ENCODE results near the gene USH1C. TPM values are rescaled to one million over a fixed set of nuclear protein-coding genes. Genes with fewer than 3 reads are reported as not detected.

The USH1C gene
- total and polyA plus RNA-seq, 9 of the 15 experiments (the other 6 are each of a cell fraction or from before 2014, with no cell fraction given): 0.04 TPM; not detected in 8

DNA sequence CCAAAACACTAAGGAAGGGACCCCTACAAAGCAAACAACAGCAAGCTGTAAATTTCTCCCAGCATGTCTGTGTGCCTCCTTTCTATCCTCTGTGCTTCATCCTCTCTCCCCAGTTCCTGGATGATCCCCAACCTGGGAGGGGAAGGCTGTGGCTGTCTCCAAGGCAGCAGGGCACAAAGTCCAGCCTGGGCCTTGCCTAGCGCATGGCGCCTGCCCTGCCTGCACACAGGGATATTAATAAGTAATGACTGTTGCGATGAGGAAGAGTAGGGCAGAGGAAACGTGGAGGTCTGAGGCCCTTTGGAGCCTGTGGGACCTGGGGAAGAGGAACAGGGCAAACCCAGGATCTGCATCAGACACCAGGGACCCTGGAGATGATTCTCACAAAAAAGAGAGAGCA, 2.0 kb downstream of the USH1C start (continued):
- TF ChIP-seq, protein P1, sequence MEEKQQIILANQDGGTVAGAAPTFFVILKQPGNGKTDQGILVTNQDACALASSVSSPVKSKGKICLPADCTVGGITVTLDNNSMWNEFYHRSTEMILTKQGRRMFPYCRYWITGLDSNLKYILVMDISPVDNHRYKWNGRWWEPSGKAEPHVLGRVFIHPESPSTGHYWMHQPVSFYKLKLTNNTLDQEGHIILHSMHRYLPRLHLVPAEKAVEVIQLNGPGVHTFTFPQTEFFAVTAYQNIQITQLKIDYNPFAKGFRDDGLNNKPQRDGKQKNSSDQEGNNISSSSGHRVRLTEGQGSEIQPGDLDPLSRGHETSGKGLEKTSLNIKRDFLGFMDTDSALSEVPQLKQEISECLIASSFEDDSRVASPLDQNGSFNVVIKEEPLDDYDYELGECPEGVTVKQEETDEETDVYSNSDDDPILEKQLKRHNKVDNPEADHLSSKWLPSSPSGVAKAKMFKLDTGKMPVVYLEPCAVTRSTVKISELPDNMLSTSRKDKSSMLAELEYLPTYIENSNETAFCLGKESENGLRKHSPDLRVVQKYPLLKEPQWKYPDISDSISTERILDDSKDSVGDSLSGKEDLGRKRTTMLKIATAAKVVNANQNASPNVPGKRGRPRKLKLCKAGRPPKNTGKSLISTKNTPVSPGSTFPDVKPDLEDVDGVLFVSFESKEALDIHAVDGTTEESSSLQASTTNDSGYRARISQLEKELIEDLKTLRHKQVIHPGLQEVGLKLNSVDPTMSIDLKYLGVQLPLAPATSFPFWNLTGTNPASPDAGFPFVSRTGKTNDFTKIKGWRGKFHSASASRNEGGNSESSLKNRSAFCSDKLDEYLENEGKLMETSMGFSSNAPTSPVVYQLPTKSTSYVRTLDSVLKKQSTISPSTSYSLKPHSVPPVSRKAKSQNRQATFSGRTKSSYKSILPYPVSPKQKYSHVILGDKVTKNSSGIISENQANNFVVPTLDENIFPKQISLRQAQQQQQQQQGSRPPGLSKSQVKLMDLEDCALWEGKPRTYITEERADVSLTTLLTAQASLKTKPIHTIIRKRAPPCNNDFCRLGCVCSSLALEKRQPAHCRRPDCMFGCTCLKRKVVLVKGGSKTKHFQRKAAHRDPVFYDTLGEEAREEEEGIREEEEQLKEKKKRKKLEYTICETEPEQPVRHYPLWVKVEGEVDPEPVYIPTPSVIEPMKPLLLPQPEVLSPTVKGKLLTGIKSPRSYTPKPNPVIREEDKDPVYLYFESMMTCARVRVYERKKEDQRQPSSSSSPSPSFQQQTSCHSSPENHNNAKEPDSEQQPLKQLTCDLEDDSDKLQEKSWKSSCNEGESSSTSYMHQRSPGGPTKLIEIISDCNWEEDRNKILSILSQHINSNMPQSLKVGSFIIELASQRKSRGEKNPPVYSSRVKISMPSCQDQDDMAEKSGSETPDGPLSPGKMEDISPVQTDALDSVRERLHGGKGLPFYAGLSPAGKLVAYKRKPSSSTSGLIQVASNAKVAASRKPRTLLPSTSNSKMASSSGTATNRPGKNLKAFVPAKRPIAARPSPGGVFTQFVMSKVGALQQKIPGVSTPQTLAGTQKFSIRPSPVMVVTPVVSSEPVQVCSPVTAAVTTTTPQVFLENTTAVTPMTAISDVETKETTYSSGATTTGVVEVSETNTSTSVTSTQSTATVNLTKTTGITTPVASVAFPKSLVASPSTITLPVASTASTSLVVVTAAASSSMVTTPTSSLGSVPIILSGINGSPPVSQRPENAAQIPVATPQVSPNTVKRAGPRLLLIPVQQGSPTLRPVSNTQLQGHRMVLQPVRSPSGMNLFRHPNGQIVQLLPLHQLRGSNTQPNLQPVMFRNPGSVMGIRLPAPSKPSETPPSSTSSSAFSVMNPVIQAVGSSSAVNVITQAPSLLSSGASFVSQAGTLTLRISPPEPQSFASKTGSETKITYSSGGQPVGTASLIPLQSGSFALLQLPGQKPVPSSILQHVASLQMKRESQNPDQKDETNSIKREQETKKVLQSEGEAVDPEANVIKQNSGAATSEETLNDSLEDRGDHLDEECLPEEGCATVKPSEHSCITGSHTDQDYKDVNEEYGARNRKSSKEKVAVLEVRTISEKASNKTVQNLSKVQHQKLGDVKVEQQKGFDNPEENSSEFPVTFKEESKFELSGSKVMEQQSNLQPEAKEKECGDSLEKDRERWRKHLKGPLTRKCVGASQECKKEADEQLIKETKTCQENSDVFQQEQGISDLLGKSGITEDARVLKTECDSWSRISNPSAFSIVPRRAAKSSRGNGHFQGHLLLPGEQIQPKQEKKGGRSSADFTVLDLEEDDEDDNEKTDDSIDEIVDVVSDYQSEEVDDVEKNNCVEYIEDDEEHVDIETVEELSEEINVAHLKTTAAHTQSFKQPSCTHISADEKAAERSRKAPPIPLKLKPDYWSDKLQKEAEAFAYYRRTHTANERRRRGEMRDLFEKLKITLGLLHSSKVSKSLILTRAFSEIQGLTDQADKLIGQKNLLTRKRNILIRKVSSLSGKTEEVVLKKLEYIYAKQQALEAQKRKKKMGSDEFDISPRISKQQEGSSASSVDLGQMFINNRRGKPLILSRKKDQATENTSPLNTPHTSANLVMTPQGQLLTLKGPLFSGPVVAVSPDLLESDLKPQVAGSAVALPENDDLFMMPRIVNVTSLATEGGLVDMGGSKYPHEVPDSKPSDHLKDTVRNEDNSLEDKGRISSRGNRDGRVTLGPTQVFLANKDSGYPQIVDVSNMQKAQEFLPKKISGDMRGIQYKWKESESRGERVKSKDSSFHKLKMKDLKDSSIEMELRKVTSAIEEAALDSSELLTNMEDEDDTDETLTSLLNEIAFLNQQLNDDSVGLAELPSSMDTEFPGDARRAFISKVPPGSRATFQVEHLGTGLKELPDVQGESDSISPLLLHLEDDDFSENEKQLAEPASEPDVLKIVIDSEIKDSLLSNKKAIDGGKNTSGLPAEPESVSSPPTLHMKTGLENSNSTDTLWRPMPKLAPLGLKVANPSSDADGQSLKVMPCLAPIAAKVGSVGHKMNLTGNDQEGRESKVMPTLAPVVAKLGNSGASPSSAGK (IDR thresholded peaks at IDR 0.05): no peak
- TF ChIP-seq COPS2 (conservative IDR thresholded peaks at IDR 0.05) (no peak), HNRNPLL (IDR thresholded peaks at IDR 0.05; ENCODE audit: low read depth, low read length, poor library complexity, severe bottlenecking) (no peak), RBBP5 (IDR thresholded peaks at IDR 0.05; ENCODE audit: borderline replicate concordance, insufficient read depth, low read length, poor library complexity, severe bottlenecking) (no peak), IRF2 (CRISPR knock-in tag; IDR thresholded peaks at IDR 0.05) (no peak)
- TF ChIP-seq, protein P2, sequence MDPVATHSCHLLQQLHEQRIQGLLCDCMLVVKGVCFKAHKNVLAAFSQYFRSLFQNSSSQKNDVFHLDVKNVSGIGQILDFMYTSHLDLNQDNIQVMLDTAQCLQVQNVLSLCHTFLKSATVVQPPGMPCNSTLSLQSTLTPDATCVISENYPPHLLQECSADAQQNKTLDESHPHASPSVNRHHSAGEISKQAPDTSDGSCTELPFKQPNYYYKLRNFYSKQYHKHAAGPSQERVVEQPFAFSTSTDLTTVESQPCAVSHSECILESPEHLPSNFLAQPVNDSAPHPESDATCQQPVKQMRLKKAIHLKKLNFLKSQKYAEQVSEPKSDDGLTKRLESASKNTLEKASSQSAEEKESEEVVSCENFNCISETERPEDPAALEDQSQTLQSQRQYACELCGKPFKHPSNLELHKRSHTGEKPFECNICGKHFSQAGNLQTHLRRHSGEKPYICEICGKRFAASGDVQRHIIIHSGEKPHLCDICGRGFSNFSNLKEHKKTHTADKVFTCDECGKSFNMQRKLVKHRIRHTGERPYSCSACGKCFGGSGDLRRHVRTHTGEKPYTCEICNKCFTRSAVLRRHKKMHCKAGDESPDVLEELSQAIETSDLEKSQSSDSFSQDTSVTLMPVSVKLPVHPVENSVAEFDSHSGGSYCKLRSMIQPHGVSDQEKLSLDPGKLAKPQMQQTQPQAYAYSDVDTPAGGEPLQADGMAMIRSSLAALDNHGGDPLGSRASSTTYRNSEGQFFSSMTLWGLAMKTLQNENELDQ (CRISPR knock-in tag; IDR thresholded peaks at IDR 0.05; ENCODE audit: borderline replicate concordance): no peak
